Effector CD4-positive, alpha-beta T cell (primary cell): ENCODE data around the gene SARNP.
"Not testable (repeated sequence)": the region's sequence is repeated elsewhere in the genome, so short reads cannot be mapped to it uniquely, and the experiment has no call there.

ENCODE experiments used
- DNase-seq: peaks from one replicate; pipeline ENCODE4 v3.0.0-alpha.2; 2020
- total RNA-seq: gene quantifications from one replicate; lab custom pipeline; 2026; lab: John Stamatoyannopoulos, UW

SARNP gene
- total RNA-seq: 14.8 reads per million, percentile 40 among the genes with 10 or more reads in this experiment

GRCh38 chr12:55817345-55818139, at the start of gene SARNP, which contains the start of gene ORMDL2:
SARNP (minus strand) TSS chr12:55817724; CDS start chr12:55817701, 23 bp downstream.
ORMDL2 (plus strand) TSS chr12:55818041; CDS start chr12:55819000, 959 bp downstream.
- peak; percentile 94 for DNase-seq

- DNase-seq: not testable (repeated sequence)
Observed at GRCh38 chr12:55866454-55867004, 49.0 kb upstream of the SARNP start.

GRCh38 chr12:55865327-55865726, 47.8 kb upstream of the SARNP start:
- DNase-seq: no peak

- not testable (repeated sequence) for DNase-seq
Observed at GRCh38 chr12:55862931-55863330, 45.4 kb upstream of the SARNP start.

GRCh38 chr12:55862286-55862685, 44.8 kb upstream of the SARNP start:
- no peak for DNase-seq

GRCh38 chr12:55861871-55862270, 44.3 kb upstream of the SARNP start:
- no peak for DNase-seq

- no peak for DNase-seq
Observed at GRCh38 chr12:55861396-55861795, 43.9 kb upstream of the SARNP start.

- DNase-seq: no peak
Observed at GRCh38 chr12:55852740-55853139, 35.2 kb upstream of the SARNP start.

GRCh38 chr12:55850893-55851292, 33.4 kb upstream of the SARNP start:
- no peak for DNase-seq

GRCh38 chr12:55850401-55850800, 32.9 kb upstream of the SARNP start:
- DNase-seq: no peak

GRCh38 chr12:55849616-55850343, 32.3 kb upstream of the SARNP start:
- no peak for DNase-seq

GRCh38 chr12:55847603-55848291, 30.2 kb upstream of the SARNP start:
- no peak for DNase-seq

GRCh38 chr12:55847033-55847432, 29.5 kb upstream of the SARNP start:
- DNase-seq: no peak

GRCh38 chr12:55845785-55846496, 28.4 kb upstream of the SARNP start:
- no peak for DNase-seq

- no peak for DNase-seq
Observed at GRCh38 chr12:55845361-55845760, 27.8 kb upstream of the SARNP start.

- no peak for DNase-seq
Observed at GRCh38 chr12:55844961-55845360, 27.4 kb upstream of the SARNP start.

- DNase-seq: no peak
Observed at GRCh38 chr12:55843431-55843830, 25.9 kb upstream of the SARNP start.

- DNase-seq: no peak
Observed at GRCh38 chr12:55842681-55843429, 25.3 kb upstream of the SARNP start, which contains the start of gene MMP19. MMP19 (minus strand) TSS chr12:55842936; CDS start chr12:55842830, 106 bp downstream.

GRCh38 chr12:55840581-55841351, 23.2 kb upstream of the SARNP start:
- DNase-seq: no peak

- DNase-seq: no peak
Observed at GRCh38 chr12:55839345-55840140, 22.0 kb upstream of the SARNP start.
